H1 (cell line): Measurements from ENCODE around the gene ILDR2. TPM values are rescaled to one million over a fixed set of nuclear protein-coding genes. Genes with fewer than 3 reads are reported as not detected.

Experiments used
- ATF3 ChIP-seq: IDR thresholded peaks from 2 replicates; pipeline ENCODE4 v1.6.1; 2011; ENCODE audit warnings: low read depth, mild to moderate bottlenecking, low read length; ENCODE audit not compliant: insufficient read depth
- CEBPB ChIP-seq: IDR thresholded peaks from 2 replicates; pipeline ENCODE4 v1.6.1; 2012; ENCODE audit warnings: low read depth, low read length
- CHD7 ChIP-seq: fragments of 300-600 bp; sonication (generic); IDR thresholded peaks from 2 replicates; pipeline ENCODE4 v1.7.1; 2012; ENCODE audit warnings: low read length, moderate library complexity, mild to moderate bottlenecking, inconsistent platforms; ENCODE audit not compliant: insufficient replicate concordance
- HDAC2 ChIP-seq, 2 experiments: fragments of 300-600 bp in 1 of 2; sonication (generic) in 1 of 2; IDR thresholded peaks; 2 replicates each; pipeline ENCODE4 v1.6.1; 2011 to 2012; ENCODE audit warnings: low read depth in 2 of 2, low read length in 2 of 2, mild to moderate bottlenecking in 2 of 2, moderate library complexity in 2 of 2, borderline replicate concordance in 1 of 2, inconsistent platforms in 1 of 2
- JUND ChIP-seq: IDR thresholded peaks from 2 replicates; pipeline ENCODE4 v1.6.1; 2011; ENCODE audit warnings: mild to moderate bottlenecking, improper control_type of control experiment, low read length
- POU5F1 ChIP-seq: IDR thresholded peaks from 2 replicates; pipeline ENCODE4 v1.6.1; 2011; ENCODE audit warnings: low read depth, mild to moderate bottlenecking, low read length, moderate library complexity
- RAD21 ChIP-seq, 2 experiments: IDR thresholded peaks in 1 of 2; conservative IDR thresholded peaks in 1 of 2; 2 replicates each; pipeline ENCODE4 v1.6.1; 2011; ENCODE audit warnings: low read depth in 2 of 2, low read length in 2 of 2, improper control_type of control experiment in 1 of 2, inconsistent platforms in 1 of 2, mild to moderate bottlenecking in 1 of 2, moderate library complexity in 1 of 2
- TAF1 ChIP-seq: IDR thresholded peaks from 2 replicates; pipeline ENCODE4 v1.6.1; 2011; ENCODE audit warnings: mild to moderate bottlenecking, low read depth, low read length
- YY1 ChIP-seq: IDR thresholded peaks from 2 replicates; pipeline ENCODE4 v1.6.1; 2011; ENCODE audit warnings: low read depth, mild to moderate bottlenecking, low read length
- polyA plus RNA-seq, 7 experiments: library from polyadenylated mRNA; depleted of rRNA in 3 of 7; stranded (reverse) in 5 of 7; unstranded in 2 of 7; fragments of >200 nt in 5 of 7; fragments of 200-250 nt in 2 of 7; gene quantifications; 1 replicate in 5 of 7; 2 replicates in 1 of 7; 4 replicates in 1 of 7; pipeline versions ENCODE4 v1.2.1 to v1.2.3, GENCODE V29; 2011 to 2013; ENCODE audit warnings: missing spikeins in 2 of 7, mixed read lengths in 2 of 7
- total RNA-seq: library from RNA; stranded (reverse); fragmentation: NEBNext Ultra II Directional; extraction: Animal tissue kit (Norgen Biotek cat#: 25700); gene quantifications from 2 replicates; pipeline ENCODE4 v1.2.1, GENCODE V29; 2021

ILDR2 gene
- total and polyA plus RNA-seq, 2 of the 8 experiments (the other 6 are each of a cell fraction or from before 2014, with no cell fraction given), result 0.85 to 0.86 TPM

GRCh38 chr1:166918956-166919316 lies 56.4 kb downstream of the ILDR2 start (continued):
- TF ChIP-seq CHD7 (no peak), JUND (no peak), TAF1 (no peak), RAD21 (IDR thresholded peaks at IDR 0.05 in 1 of 2, conservative IDR thresholded peaks at IDR 0.05 in 1 of 2; ENCODE audit: low read depth in 2 of 2, low read length in 2 of 2) (no peak), HDAC2 (IDR thresholded peaks at IDR 0.05; ENCODE audit: borderline replicate concordance in 1 of 2, low read depth in 2 of 2, low read length in 2 of 2) (no peak), ATF3 (no peak), POU5F1 (no peak), CEBPB (no peak), YY1 (no peak)
- TF ChIP-seq, all 59 proteins: peak for 0
